ENCODE measurements around the gene MYO1H.

Gene MYO1H

DNA sequence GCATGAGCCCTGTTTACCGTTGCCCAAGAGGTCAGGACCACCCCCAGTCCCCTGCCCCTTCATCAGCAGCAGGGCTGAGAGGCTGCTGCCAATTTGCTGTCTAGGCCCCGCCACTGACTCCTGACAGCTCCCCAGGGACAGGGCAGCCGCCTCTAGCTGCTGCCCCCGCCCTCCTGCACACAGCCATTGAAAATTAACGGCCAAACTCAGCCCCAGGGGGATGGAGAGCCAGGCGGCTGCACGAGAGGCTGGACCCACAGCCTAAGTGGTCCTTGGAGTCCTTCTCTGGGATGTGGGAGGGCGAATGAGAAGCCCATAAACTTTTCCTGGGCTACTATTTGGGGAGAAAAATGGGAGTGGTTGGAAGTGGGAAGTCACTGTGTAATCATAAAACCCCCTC is 43.2 kb upstream of the MYO1H start (continued):
- TF ChIP-seq, protein P1, sequence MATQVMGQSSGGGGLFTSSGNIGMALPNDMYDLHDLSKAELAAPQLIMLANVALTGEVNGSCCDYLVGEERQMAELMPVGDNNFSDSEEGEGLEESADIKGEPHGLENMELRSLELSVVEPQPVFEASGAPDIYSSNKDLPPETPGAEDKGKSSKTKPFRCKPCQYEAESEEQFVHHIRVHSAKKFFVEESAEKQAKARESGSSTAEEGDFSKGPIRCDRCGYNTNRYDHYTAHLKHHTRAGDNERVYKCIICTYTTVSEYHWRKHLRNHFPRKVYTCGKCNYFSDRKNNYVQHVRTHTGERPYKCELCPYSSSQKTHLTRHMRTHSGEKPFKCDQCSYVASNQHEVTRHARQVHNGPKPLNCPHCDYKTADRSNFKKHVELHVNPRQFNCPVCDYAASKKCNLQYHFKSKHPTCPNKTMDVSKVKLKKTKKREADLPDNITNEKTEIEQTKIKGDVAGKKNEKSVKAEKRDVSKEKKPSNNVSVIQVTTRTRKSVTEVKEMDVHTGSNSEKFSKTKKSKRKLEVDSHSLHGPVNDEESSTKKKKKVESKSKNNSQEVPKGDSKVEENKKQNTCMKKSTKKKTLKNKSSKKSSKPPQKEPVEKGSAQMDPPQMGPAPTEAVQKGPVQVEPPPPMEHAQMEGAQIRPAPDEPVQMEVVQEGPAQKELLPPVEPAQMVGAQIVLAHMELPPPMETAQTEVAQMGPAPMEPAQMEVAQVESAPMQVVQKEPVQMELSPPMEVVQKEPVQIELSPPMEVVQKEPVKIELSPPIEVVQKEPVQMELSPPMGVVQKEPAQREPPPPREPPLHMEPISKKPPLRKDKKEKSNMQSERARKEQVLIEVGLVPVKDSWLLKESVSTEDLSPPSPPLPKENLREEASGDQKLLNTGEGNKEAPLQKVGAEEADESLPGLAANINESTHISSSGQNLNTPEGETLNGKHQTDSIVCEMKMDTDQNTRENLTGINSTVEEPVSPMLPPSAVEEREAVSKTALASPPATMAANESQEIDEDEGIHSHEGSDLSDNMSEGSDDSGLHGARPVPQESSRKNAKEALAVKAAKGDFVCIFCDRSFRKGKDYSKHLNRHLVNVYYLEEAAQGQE (tag by site-specific recombination; IDR thresholded peaks at IDR 0.05), result no peak
- TF ChIP-seq ZBTB8A (tag by site-specific recombination; IDR thresholded peaks at IDR 0.05), result peak; percentile 76
- 0 out of 2 replicates have a peak, but pooled peaks have one; percentile 60 for TF ChIP-seq ZSCAN30 (tag by site-specific recombination; IDR thresholded peaks at IDR 0.05)
- TF ChIP-seq GLIS1 (tag by site-specific recombination; IDR thresholded peaks at IDR 0.05), result peak; percentile 73
- TF ChIP-seq WT1 (tag by site-specific recombination; IDR thresholded peaks at IDR 0.05), result peak; percentile 49; the same call in 1 of the 2 replicates
- no peak for TF ChIP-seq SP3 (tag by site-specific recombination; IDR thresholded peaks at IDR 0.05)
- TF ChIP-seq, protein P2, sequence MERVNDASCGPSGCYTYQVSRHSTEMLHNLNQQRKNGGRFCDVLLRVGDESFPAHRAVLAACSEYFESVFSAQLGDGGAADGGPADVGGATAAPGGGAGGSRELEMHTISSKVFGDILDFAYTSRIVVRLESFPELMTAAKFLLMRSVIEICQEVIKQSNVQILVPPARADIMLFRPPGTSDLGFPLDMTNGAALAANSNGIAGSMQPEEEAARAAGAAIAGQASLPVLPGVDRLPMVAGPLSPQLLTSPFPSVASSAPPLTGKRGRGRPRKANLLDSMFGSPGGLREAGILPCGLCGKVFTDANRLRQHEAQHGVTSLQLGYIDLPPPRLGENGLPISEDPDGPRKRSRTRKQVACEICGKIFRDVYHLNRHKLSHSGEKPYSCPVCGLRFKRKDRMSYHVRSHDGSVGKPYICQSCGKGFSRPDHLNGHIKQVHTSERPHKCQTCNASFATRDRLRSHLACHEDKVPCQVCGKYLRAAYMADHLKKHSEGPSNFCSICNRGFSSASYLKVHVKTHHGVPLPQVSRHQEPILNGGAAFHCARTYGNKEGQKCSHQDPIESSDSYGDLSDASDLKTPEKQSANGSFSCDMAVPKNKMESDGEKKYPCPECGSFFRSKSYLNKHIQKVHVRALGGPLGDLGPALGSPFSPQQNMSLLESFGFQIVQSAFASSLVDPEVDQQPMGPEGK (tag by site-specific recombination; IDR thresholded peaks at IDR 0.05), result peak; percentile 70; the same call in 1 of the 2 replicates
- no peak for TF ChIP-seq ZNF140 (tag by site-specific recombination; IDR thresholded peaks at IDR 0.05)
- TF ChIP-seq KLF17 (tag by site-specific recombination; IDR thresholded peaks at IDR 0.05), result peak; percentile 56; the same call in 1 of the 2 replicates
- TF ChIP-seq ZFP3 (tag by site-specific recombination; IDR thresholded peaks at IDR 0.05; ENCODE audit: low read depth), result no peak
- TF ChIP-seq ZBTB20 (tag by site-specific recombination; IDR thresholded peaks at IDR 0.05), result 0 out of 2 replicates have a peak, but pooled peaks have one; percentile 31
- TF ChIP-seq ZNF561 (tag by site-specific recombination; IDR thresholded peaks at IDR 0.05; ENCODE audit: borderline replicate concordance), result 0 out of 2 replicates have a peak, but pooled peaks have one; percentile 55
- TF ChIP-seq, protein P3, sequence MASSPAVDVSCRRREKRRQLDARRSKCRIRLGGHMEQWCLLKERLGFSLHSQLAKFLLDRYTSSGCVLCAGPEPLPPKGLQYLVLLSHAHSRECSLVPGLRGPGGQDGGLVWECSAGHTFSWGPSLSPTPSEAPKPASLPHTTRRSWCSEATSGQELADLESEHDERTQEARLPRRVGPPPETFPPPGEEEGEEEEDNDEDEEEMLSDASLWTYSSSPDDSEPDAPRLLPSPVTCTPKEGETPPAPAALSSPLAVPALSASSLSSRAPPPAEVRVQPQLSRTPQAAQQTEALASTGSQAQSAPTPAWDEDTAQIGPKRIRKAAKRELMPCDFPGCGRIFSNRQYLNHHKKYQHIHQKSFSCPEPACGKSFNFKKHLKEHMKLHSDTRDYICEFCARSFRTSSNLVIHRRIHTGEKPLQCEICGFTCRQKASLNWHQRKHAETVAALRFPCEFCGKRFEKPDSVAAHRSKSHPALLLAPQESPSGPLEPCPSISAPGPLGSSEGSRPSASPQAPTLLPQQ (tag by site-specific recombination; IDR thresholded peaks at IDR 0.05), result peak; percentile 62
- no peak for TF ChIP-seq ZNF10 (tag by site-specific recombination; IDR thresholded peaks at IDR 0.05)
- TF ChIP-seq ZBTB44 (tag by site-specific recombination; IDR thresholded peaks at IDR 0.05), result peak; percentile 58; the same call in 1 of the 2 replicates
- TF ChIP-seq ZFHX2 (tag by site-specific recombination; conservative IDR thresholded peaks at IDR 0.05), result peak; percentile 82
- no peak for TF ChIP-seq ZNF24 (tag by site-specific recombination; IDR thresholded peaks at IDR 0.05)
- no peak for TF ChIP-seq ZNF16 (tag by site-specific recombination; IDR thresholded peaks at IDR 0.05; ENCODE audit: low read depth)
- no peak for TF ChIP-seq ZNF350 (tag by site-specific recombination; IDR thresholded peaks at IDR 0.05)
- TF ChIP-seq TSHZ1 (tag by site-specific recombination; IDR thresholded peaks at IDR 0.05; ENCODE audit: borderline replicate concordance), result peak; percentile 48; the same call in 1 of the 2 replicates
- 0 out of 2 replicates have a peak, but pooled peaks have one; percentile 29 for TF ChIP-seq ZBTB17 (tag by site-specific recombination; IDR thresholded peaks at IDR 0.05)
- TF ChIP-seq SP7 (tag by site-specific recombination; IDR thresholded peaks at IDR 0.05), result peak; percentile 75
- TF ChIP-seq MZF1 (tag by site-specific recombination; IDR thresholded peaks at IDR 0.05; ENCODE audit: borderline replicate concordance), result no peak
- no peak for TF ChIP-seq KLF9 (tag by site-specific recombination; IDR thresholded peaks at IDR 0.05; ENCODE audit: low read depth)
